ENCODE results near the gene PLEKHM3.

DNA sequence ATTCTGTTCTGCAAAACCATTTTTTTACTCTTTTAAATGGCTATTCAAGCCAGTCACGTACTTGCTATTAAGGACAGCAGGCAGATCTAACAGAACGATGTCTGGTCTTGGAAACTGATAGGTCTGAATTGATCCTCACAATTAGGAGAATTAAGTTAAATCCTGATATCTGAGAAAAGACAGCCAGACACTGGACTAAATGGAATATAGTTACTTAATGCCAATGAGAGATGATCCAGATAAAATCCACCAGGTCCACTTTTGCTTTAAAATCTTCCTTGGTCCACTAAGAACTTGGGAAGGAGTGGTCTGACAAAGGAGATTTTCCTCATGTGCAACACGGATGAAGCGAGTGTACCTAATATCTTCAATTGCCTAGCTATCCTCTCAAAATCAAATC is 86.9 kb downstream of the PLEKHM3 start:
- TF ChIP-seq, protein P1, sequence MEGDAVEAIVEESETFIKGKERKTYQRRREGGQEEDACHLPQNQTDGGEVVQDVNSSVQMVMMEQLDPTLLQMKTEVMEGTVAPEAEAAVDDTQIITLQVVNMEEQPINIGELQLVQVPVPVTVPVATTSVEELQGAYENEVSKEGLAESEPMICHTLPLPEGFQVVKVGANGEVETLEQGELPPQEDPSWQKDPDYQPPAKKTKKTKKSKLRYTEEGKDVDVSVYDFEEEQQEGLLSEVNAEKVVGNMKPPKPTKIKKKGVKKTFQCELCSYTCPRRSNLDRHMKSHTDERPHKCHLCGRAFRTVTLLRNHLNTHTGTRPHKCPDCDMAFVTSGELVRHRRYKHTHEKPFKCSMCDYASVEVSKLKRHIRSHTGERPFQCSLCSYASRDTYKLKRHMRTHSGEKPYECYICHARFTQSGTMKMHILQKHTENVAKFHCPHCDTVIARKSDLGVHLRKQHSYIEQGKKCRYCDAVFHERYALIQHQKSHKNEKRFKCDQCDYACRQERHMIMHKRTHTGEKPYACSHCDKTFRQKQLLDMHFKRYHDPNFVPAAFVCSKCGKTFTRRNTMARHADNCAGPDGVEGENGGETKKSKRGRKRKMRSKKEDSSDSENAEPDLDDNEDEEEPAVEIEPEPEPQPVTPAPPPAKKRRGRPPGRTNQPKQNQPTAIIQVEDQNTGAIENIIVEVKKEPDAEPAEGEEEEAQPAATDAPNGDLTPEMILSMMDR (conservative IDR thresholded peaks at IDR 0.05; ENCODE audit: low read length) = no peak
- no peak for TF ChIP-seq EZH2phosphoT487 (IDR thresholded peaks at IDR 0.05; ENCODE audit: borderline replicate concordance)
